HCEC 1CT (cell line): Measurements from ENCODE around the gene POLR2C.
"Not testable (repeated sequence)": the region's sequence is repeated elsewhere in the genome, so short reads cannot be mapped to it uniquely, and the experiment has no call there.

ENCODE experiments used
- DNase-seq: peaks from one replicate; pipeline ENCODE4 v3.0.0-alpha.2; 2017

POLR2C gene

GRCh38 chr16:57479976-57480753, 17.7 kb downstream of the POLR2C start:
- peak; percentile 75 for DNase-seq

DNA sequence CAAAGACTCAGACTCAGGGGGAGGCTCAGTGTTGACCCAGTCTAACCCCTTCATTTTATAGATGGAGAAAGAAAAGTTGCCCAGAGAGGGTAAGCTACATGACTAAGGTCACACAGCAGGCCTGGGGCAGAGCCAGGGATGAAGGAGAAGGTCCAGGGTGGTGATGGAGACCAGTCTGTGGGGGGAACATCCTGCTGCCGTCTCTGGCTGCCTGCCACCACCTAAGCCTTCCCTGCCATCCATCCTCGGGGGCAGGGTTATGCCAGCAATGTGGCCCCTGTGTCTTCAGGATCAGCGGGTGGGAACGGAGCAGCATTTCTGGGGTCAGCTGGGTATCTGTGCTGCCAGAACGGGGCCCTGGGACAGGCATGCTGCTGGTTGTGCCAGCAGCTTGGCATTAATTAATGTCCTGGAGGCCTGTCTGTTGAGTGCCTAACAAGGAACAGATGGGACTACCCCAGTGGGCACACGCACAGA, 18.3 kb downstream of the POLR2C start:
- no peak for DNase-seq

- DNase-seq, result no peak
Measured at GRCh38 chr16:57481421-57481820, 18.9 kb downstream of the POLR2C start.

- no peak for DNase-seq
Measured at GRCh38 chr16:57482845-57483545, 20.5 kb downstream of the POLR2C start.

GRCh38 chr16:57483725-57484514, 21.4 kb downstream of the POLR2C start:
- DNase-seq, result no peak

DNA sequence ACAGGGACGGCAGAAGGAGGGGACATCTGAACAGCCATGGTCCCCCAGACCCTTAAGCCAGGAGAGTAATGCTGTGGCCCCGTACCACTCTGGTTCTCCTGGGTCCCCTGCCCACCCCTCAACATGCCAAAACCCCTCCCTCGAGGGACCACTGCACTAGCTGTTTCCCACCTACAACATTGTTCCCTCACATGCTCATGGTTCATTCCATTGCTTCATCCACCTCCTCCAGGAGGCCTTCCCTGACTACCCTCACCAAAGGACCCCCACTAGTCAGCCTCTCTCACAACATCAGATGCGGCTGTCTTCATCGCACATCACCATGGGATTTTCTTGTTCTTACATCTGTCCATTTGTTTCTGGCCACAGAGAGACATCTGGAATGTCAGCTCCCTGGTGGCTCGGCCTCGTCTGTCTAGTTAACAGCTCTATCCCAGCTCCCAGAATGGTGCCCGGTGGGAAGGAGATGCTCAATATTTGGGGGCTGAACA, 22.1 kb downstream of the POLR2C start:
- DNase-seq, result no peak

GRCh38 chr16:57485091-57485915, 22.8 kb downstream of the POLR2C start:
- no peak for DNase-seq

- peak; percentile 66 for DNase-seq
Measured at GRCh38 chr16:57485916-57486857, 23.7 kb downstream of the POLR2C start, which contains the start of gene DOK4. Gene DOK4 (minus strand): TSS chr16:57486493. CDS start chr16:57479507, 6,986 bp downstream.

- no peak for DNase-seq
Measured at GRCh38 chr16:57486858-57487834, 24.7 kb downstream of the POLR2C start.

DNA sequence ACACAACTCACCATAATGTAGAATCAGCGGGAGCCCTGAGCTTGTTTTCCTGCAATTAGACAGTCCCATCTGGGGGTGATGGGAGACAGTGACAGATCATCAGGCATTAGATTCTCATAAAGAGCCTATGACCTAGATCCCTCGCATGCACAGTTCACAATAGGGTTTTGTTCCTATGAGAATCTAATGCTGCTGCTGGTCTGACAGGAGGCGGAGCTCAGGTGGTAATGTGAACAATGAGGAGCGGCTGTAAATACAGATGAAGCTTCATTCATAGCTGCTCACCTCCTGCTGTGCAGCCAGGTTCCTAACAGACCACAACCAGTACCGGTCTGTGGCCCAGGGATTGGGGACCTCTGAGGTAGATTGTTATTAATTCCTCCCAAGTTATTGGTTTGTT, 26.8 kb downstream of the POLR2C start:
- DNase-seq, result no peak

DNA sequence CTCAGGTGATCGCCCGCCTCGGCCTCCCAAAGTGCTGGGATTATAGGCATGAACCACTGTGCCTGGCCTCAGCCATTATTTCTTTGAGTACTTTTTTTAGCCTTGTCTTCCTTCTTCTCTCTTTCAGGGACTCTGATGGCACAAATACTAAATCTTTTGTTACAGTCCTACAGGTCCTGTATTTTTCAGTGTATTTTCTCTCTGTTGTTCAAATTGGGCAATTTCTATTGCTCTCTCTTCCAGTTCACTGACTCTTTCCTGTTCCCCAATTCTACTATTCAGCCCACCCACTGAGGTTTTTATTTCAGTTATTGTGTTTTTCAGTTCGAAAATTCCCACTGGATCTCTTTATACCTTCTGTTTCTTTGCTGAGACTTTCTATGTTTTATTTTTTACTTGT, 31.3 kb downstream of the POLR2C start:
- no peak for DNase-seq

- DNase-seq, result no peak
Measured at GRCh38 chr16:57497121-57497520, 34.6 kb downstream of the POLR2C start.

DNA sequence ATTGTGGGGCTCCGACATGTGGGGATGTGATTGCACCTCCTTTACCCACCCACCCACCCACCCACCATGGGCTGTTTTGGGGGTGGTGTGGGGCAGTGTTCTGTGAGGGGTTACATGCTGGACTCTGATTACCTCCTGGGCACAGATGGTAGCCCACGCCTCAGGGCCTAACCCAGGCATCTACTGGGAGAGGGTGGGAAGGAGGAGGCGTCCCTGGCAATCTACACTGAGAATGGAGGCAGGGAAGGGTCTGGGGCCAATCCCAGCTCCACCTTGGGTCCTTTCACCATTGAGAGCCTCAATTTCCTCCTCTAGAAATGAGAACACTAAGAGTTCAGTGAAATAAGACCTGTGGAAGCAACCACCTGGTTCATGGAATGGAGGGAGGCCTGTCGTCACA, 35.6 kb downstream of the POLR2C start:
- no peak for DNase-seq

DNA sequence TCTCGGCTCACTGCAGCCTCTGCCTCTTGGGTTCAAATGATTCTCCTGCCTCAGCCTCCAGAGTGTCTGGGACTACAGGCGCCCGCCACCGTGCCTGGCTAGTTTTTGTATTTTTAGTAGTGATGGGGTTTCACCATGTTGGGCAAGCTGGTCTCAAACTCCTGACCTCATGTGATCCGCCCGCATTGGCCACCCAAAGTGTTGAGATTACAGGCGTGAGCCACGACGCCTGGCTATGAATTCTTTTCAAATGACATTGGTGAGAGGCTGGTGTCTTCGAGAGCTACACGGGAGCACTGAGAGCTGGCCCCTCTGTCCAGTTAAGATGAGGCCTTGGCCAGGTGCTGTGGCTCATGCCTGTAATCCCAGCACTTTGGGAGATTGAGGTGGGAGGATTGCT, 37.5 kb downstream of the POLR2C start:
- DNase-seq, result not testable (repeated sequence)

DNA sequence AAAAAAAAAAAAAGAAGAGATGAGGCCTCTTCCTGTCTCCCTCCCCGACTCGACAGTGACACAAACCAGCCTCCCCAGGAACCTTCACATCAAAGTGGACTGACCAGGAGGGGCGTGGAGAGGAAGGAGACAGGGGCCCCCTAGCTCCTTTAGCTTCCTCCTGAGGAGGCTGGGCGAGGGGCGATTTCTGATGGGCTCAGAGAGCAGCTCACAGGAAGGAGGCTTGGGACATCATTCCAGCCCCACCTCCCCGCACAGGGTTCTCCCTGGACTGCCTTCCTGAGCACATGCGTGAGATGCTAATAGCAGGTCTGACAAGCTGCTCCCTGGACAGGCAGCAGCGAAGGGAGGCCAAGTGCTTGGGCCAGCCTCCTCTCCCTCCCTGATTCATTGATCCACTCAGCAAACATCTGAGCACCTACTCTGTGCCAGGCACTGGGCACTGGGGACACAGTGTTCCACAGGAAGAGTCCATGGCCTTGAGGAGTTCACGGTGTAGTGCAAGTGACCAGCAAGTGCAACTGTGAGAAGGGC, 38.2 kb downstream of the POLR2C start:
- DNase-seq, result no peak

DNA sequence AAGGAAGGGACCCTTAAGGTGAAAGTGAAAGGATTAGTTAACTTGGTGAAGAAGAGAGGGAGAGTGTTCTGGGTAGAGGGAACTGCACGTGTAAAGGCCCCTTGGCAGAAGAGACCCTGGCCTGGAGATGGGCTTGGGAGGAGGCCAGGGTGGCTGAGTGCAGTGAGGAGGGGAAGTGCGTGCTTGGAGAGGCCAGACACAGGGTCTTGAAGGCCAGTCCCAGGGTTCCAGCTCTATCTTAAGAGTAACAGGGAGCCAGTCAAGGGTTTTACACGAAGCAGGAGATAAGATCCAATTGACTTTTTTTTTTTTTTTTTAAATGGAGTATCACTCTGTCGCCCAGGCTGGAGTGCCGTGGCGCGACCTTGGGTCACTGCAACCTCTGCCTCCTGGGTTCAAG, 39.0 kb downstream of the POLR2C start:
- no peak for DNase-seq

GRCh38 chr16:57502048-57502775, 39.7 kb downstream of the POLR2C start:
- no peak for DNase-seq

DNA sequence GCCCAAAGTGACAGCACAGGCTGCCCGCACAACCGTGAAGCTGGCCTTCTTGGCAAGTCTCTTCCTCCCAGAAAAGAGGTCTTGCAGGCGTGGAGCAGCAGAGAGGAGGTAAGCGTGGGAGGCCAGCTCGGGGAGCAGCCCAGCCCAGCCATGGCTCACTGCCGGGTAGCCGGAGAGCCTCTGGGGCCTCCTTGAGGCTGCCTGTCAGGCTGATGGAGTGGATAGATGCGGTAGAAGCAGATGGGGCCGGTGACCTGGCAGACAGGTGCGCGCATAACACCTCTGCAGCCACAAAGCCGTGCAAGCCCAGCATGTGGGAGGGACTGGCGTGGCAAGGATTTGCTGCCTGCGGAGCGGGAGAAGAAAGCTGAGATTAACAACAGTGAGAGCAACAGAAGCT, 40.9 kb downstream of the POLR2C start:
- no peak for DNase-seq

DNA sequence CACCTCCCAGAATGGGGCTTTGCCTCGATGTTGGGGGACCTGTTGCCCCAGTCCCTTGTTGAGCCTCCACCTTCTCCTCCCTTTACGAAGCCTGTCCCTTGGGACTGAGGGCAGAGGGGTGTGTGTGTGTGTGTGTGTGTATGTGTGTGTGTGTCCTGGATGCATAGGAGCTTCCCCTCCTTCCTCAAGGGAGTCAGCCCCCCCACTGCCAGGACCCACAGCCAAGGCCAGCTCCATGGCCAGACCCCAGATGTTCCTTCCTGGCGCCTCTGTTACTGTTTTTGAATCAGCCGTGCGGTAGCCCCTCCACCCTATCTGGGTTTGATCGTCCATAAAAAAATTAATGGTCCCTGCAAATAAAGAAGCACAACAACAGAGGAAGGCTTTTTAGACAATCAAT, 41.5 kb downstream of the POLR2C start:
- no peak for DNase-seq
